H9 (cell line): ENCODE results near the gene WHRN. TPM values are rescaled to one million over a fixed set of nuclear protein-coding genes. Genes with fewer than 3 reads are reported as not detected.
A peak's percentile ranks its signal among the peaks of the same experiment; 100 is the strongest.

Source experiments
- DNase-seq: peaks from one replicate; pipeline ENCODE4 v3.0.0-alpha.2; 2017
- H2AFZ ChIP-seq: one replicate; pipeline ENCODE4 v1.6.1; 2013; ENCODE audit warnings: mild to moderate bottlenecking, low read length, control low read depth, moderate library complexity
- H2AK5ac ChIP-seq: 2 replicates; pipeline ENCODE4 v1.6.1; 2013; ENCODE audit warnings: low read length, control low read depth, mixed read lengths; ENCODE audit not compliant: insufficient read length
- H2BK120ac ChIP-seq: one replicate; pipeline ENCODE4 v1.6.1; 2013; ENCODE audit warnings: low read depth, mild to moderate bottlenecking, low read length, control low read depth, inconsistent platforms; ENCODE audit not compliant: poor library complexity, severe bottlenecking
- H2BK12ac ChIP-seq: 2 replicates; pipeline ENCODE4 v1.6.1; 2013; ENCODE audit warnings: low read length, control low read depth, mixed read lengths, low read depth; ENCODE audit not compliant: insufficient read length
- H2BK15ac ChIP-seq: 2 replicates; pipeline ENCODE4 v1.6.1; 2013; ENCODE audit warnings: low read depth, low read length, control low read depth
- H2BK20ac ChIP-seq: one replicate; pipeline ENCODE4 v1.6.1; 2013; ENCODE audit warnings: low read depth, mild to moderate bottlenecking, low read length, control low read depth, inconsistent platforms; ENCODE audit not compliant: poor library complexity, severe bottlenecking
- H2BK5ac ChIP-seq: 2 replicates; pipeline ENCODE4 v1.6.1; 2013; ENCODE audit warnings: low read length, control low read depth, mixed read lengths; ENCODE audit not compliant: insufficient read length
- H3K14ac ChIP-seq: 2 replicates; pipeline ENCODE4 v1.6.1; 2013; ENCODE audit warnings: low read length, control low read depth; ENCODE audit not compliant: insufficient read depth
- H3K18ac ChIP-seq: 2 replicates; pipeline ENCODE4 v1.6.1; 2013; ENCODE audit warnings: low read depth, mild to moderate bottlenecking, mixed read lengths, low read length, control low read depth; ENCODE audit not compliant: insufficient read length
- H3K23ac ChIP-seq: 2 replicates; pipeline ENCODE4 v1.6.1; 2013; ENCODE audit warnings: low read length, control low read depth, mixed read lengths, low read depth; ENCODE audit not compliant: insufficient read length
- H3K23me2 ChIP-seq: 2 replicates; pipeline ENCODE4 v1.6.1; 2013; ENCODE audit warnings: low read depth, mild to moderate bottlenecking, mixed read lengths, low read length, control low read depth; ENCODE audit not compliant: insufficient read length, poor library complexity, severe bottlenecking
- H3K27ac ChIP-seq: 2 replicates; pipeline ENCODE4 v1.5.1; 2013; ENCODE audit warnings: low read length, control low read depth, mixed read lengths, low read depth; ENCODE audit not compliant: insufficient read length
- H3K27me3 ChIP-seq: 2 replicates; pipeline ENCODE4 v1.6.1; 2013; ENCODE audit warnings: low read length, control low read depth, inconsistent platforms; ENCODE audit not compliant: insufficient read depth
- H3K4ac ChIP-seq: 2 replicates; pipeline ENCODE4 v1.6.1; 2013; ENCODE audit warnings: low read depth, mild to moderate bottlenecking, control low read depth, inconsistent platforms, low read length, moderate library complexity
- H3K4me1 ChIP-seq: 2 replicates; pipeline ENCODE4 v1.6.1; 2013; ENCODE audit warnings: low read length, control low read depth, inconsistent platforms; ENCODE audit not compliant: insufficient read depth
- H3K4me2 ChIP-seq: 2 replicates; pipeline ENCODE4 v1.6.1; 2013; ENCODE audit warnings: low read length, control low read depth, mixed read lengths; ENCODE audit not compliant: insufficient read length, insufficient read depth
- H3K56ac ChIP-seq: 2 replicates; pipeline ENCODE4 v1.6.1; 2013; ENCODE audit warnings: low read depth, mild to moderate bottlenecking, mixed read lengths, low read length, control low read depth; ENCODE audit not compliant: insufficient read length
- H3K79me1 ChIP-seq: 2 replicates; pipeline ENCODE4 v1.6.1; 2013; ENCODE audit warnings: low read depth, mild to moderate bottlenecking, moderate library complexity, low read length, control low read depth, inconsistent platforms; ENCODE audit not compliant: insufficient read depth, poor library complexity, severe bottlenecking
- H3K79me2 ChIP-seq: 2 replicates; pipeline ENCODE4 v1.6.1; 2013; ENCODE audit warnings: low read length, control low read depth, inconsistent platforms; ENCODE audit not compliant: insufficient read depth
- H3K9ac ChIP-seq: 2 replicates; pipeline ENCODE4 v1.6.1; 2013; ENCODE audit warnings: low read length, control low read depth, mixed read lengths; ENCODE audit not compliant: insufficient read length; ENCODE audit errors: extremely low read depth
- H3K9me3 ChIP-seq: one replicate; pipeline ENCODE4 v1.6.1; 2013; ENCODE audit warnings: low read depth, low read length, inconsistent platforms; ENCODE audit not compliant: control insufficient read depth
- H3T11ph ChIP-seq: one replicate; pipeline ENCODE4 v1.6.1; 2013; ENCODE audit warnings: mild to moderate bottlenecking, low read length, control low read depth, inconsistent platforms
- H4K20me1 ChIP-seq: one replicate; pipeline ENCODE4 v1.6.1; 2013; ENCODE audit not compliant: control insufficient read depth, insufficient read length, insufficient read depth
- H4K5ac ChIP-seq: 2 replicates; pipeline ENCODE4 v1.6.1; 2013; ENCODE audit warnings: low read depth, mild to moderate bottlenecking, mixed read lengths, low read length, control low read depth; ENCODE audit not compliant: insufficient read length
- H4K8ac ChIP-seq: replicated peaks from 2 replicates; pipeline ENCODE4 v1.6.1; 2013; ENCODE audit warnings: low read length, control low read depth, mixed read lengths, low read depth; ENCODE audit not compliant: insufficient read length
- H4K91ac ChIP-seq: 2 replicates; pipeline ENCODE4 v1.6.1; 2013; ENCODE audit warnings: low read depth, mild to moderate bottlenecking, moderate library complexity, mixed read lengths, low read length, control low read depth; ENCODE audit not compliant: insufficient read length
- H3K27ac Mint-ChIP-seq, 3 experiments: 2 replicates in 2 of 3; 3 replicates in 1 of 3; pipeline ENCODE4 v1.8.0; 2020 to 2021; ENCODE audit warnings: mixed read lengths in 3 of 3, mild to moderate bottlenecking in 1 of 3, moderate library complexity in 1 of 3
- H3K27me3 Mint-ChIP-seq: 2 replicates; pipeline ENCODE4 v1.8.0; 2021; ENCODE audit warnings: low read depth, mild to moderate bottlenecking, moderate library complexity, mixed read lengths
- H3K36me3 Mint-ChIP-seq, 3 experiments: 2 replicates in 2 of 3; 3 replicates in 1 of 3; pipeline ENCODE4 v1.8.0; 2020 to 2021; ENCODE audit warnings: low read depth in 3 of 3, mixed read lengths in 3 of 3; ENCODE audit not compliant: insufficient read depth in 1 of 3
- H3K4me1 Mint-ChIP-seq, 2 experiments: 2 replicates each; pipeline ENCODE4 v1.8.0; 2020; ENCODE audit warnings: mixed read lengths in 2 of 2
- H3K4me3 Mint-ChIP-seq, 2 experiments: 2 replicates in 1 of 2; 3 replicates in 1 of 2; pipeline ENCODE4 v1.8.0; 2020 to 2021; ENCODE audit warnings: mild to moderate bottlenecking in 2 of 2, mixed read lengths in 2 of 2, moderate library complexity in 1 of 2
- H3K9me3 Mint-ChIP-seq, 2 experiments: 2 replicates in 1 of 2; 3 replicates in 1 of 2; pipeline ENCODE4 v1.8.0; 2020; ENCODE audit warnings: mild to moderate bottlenecking in 2 of 2, mixed read lengths in 2 of 2, moderate library complexity in 1 of 2
- CTCF ChIP-seq: fragments of 200-600 bp; sonication (generic); conservative IDR thresholded peaks from 3 replicates; pipeline ENCODE4 v1.8.0; 2021; ENCODE audit warnings: antibody characterized with exemption, mild to moderate bottlenecking
- WGBS: extraction: QIAGEN DNeasy Blood & Tissue Kit; methylation state at CpG from one replicate; pipeline ENCODE4 v1.1.7; 2013; ENCODE audit warnings: missing lambda C conversion rate, low lambda C conversion rate, mixed read lengths; ENCODE audit not compliant: insufficient read length; ENCODE audit errors: extremely low coverage; 5-methylcytosine and 5-hydroxymethylcytosine counted together
- total RNA-seq: library from RNA; stranded (reverse); gene quantifications from 2 replicates; pipeline ENCODE4 v1.2.1, GENCODE V29; 2021

Gene WHRN
- total RNA-seq, 1 experiment from 2014 or later, result 2.2 TPM

DNA sequence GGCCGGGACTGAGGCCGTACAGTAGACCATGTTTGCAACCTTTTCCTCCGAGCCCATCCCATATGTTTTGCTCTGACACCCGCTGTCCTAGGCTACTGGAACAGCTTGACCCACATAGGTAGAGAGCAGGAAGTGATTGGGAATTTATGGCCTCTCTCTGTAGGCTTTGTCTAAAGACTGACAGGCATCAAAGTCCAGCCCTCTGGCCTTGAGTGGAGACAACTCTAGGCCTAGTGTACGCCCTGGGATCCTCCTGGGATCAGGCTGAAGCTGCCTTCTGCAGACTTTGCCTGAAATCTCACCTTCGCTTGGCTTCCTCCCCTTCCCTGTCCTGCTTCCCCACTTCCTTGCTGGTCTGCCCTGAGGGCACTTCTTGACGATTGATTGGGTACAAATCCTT lies 103.9 kb downstream of the WHRN start:
- H4K8ac ChIP-seq, result no peak overlapping the region

More for the DNA sequence above, 103.9 kb downstream of the WHRN start:
- H3K18ac ChIP-seq, result no peak overlapping the region
- Mint-ChIP-seq H3K27me3 (peaks cover 3% of the 10 kb centered on the region; the same call in 1 of the 2 replicates), H3K4me3 (no peak overlapping the region), H3K9me3 (no peaks in the 10 kb centered on the region; a peak in 1 of 5 replicates), H3K4me1 (peaks cover 19 to 26% of the 10 kb centered on the region in 2 experiments), H3K36me3 (no peaks in the 10 kb centered on the region), H3K27ac (peak overlapping the region in 1 of 3 experiments; percentile 50; a peak in 1 of 7 replicates)
- no peaks in the 10 kb centered on the region for H3K9me3 ChIP-seq
- H3K9ac ChIP-seq, result no peak overlapping the region
- no peak overlapping the region; the same call in 1 of the 2 replicates for H3K14ac ChIP-seq
- H3T11ph ChIP-seq, result no peak overlapping the region
- H4K5ac ChIP-seq, result no peak overlapping the region
- H3K27ac ChIP-seq, result no peak overlapping the region
- no peak overlapping the region for H3K4ac ChIP-seq
- no peaks in the 10 kb centered on the region for H3K4me1 ChIP-seq
- no peak overlapping the region for H2BK5ac ChIP-seq
- WGBS, result no CpG with 5 or more reads among the region's 7 CpGs
- H2BK120ac ChIP-seq, result no peak overlapping the region
- H3K23ac ChIP-seq, result no peak overlapping the region
- H2BK15ac ChIP-seq, result no peak overlapping the region
- no peaks in the 10 kb centered on the region for H3K79me2 ChIP-seq
- no peak overlapping the region for H3K4me2 ChIP-seq
- H2AFZ ChIP-seq, result no peak overlapping the region
- no peaks in the 10 kb centered on the region for H3K23me2 ChIP-seq
- H2BK12ac ChIP-seq, result no peak overlapping the region
- no peak for TF ChIP-seq CTCF
- H2BK20ac ChIP-seq, result no peak overlapping the region
- no peak overlapping the region for H2AK5ac ChIP-seq
- H3K27me3 ChIP-seq, result no peaks in the 10 kb centered on the region
- H3K56ac ChIP-seq, result no peak overlapping the region
- no peak overlapping the region for H4K91ac ChIP-seq
- DNase-seq, result no peak
- no peaks in the 10 kb centered on the region for H4K20me1 ChIP-seq
- no peaks in the 10 kb centered on the region for H3K79me1 ChIP-seq
